ENCODE measurements around the gene C16orf86. TPM values are rescaled to one million over a fixed set of nuclear protein-coding genes. Genes with fewer than 3 reads are reported as not detected.
"Not testable (repeated sequence)": the region's sequence is repeated elsewhere in the genome, so short reads cannot be mapped to it uniquely, and the experiment has no call there.

Gene C16orf86
- total and polyA plus RNA-seq, 2 donors (not counting 1 experiment from before 2014, with no cell fraction given) = 0.73 to 9.2 TPM

- H2AFZ ChIP-seq (ENCODE audit: low read length) = no peak overlapping the region
- H3K4me1 ChIP-seq (ENCODE audit: control insufficient read depth, extremely low read depth, insufficient read depth, low read length) = no peaks in the 10 kb centered on the region
- H3K4me2 ChIP-seq (ENCODE audit: extremely low read depth, insufficient read depth, low read length) = no peak overlapping the region
- no peak overlapping the region for H3K27ac ChIP-seq (ENCODE audit: insufficient read depth, low read length)
- H3K4me3 ChIP-seq (replicated peaks in 1 of 4; ENCODE audit: control extremely low read depth in 1 of 4, insufficient read depth in 1 of 4, low read depth in 3 of 4, low read length in 4 of 4) = no peak overlapping the region
- H4K20me1 ChIP-seq (ENCODE audit: control insufficient read depth, extremely low read depth, insufficient read depth, low read length) = no peaks in the 10 kb centered on the region
- TF ChIP-seq, protein P1, sequence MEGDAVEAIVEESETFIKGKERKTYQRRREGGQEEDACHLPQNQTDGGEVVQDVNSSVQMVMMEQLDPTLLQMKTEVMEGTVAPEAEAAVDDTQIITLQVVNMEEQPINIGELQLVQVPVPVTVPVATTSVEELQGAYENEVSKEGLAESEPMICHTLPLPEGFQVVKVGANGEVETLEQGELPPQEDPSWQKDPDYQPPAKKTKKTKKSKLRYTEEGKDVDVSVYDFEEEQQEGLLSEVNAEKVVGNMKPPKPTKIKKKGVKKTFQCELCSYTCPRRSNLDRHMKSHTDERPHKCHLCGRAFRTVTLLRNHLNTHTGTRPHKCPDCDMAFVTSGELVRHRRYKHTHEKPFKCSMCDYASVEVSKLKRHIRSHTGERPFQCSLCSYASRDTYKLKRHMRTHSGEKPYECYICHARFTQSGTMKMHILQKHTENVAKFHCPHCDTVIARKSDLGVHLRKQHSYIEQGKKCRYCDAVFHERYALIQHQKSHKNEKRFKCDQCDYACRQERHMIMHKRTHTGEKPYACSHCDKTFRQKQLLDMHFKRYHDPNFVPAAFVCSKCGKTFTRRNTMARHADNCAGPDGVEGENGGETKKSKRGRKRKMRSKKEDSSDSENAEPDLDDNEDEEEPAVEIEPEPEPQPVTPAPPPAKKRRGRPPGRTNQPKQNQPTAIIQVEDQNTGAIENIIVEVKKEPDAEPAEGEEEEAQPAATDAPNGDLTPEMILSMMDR (conservative IDR thresholded peaks at IDR 0.05 in 1 of 2, IDR thresholded peaks at IDR 0.05 in 1 of 2; ENCODE audit: low read depth in 1 of 2, low read length in 2 of 2) = no peak
- no peak for TF ChIP-seq EZH2 (IDR thresholded peaks at IDR 0.05; ENCODE audit: low read length, missing control alignments)
- no peak for DNase-seq (ENCODE audit: low read depth in 2 of 2)
- H3K36me3 ChIP-seq (ENCODE audit: control insufficient read depth, insufficient read depth, low read length) = peaks cover 4% of the 10 kb centered on the region
- H3K9ac ChIP-seq (ENCODE audit: insufficient read depth, low read length) = no peak overlapping the region
- no peaks in the 10 kb centered on the region for H3K9me3 ChIP-seq (ENCODE audit: control insufficient read depth, insufficient read depth, low read depth, low read length)
- no peaks in the 10 kb centered on the region for H3K27me3 ChIP-seq (ENCODE audit: control insufficient read depth, insufficient read depth, low read length)
- H3K79me2 ChIP-seq (ENCODE audit: control insufficient read depth, insufficient read depth, low read length) = no peaks in the 10 kb centered on the region
Measured at GRCh38 chr16:67685388-67686112, 18.9 kb downstream of the C16orf86 start.

DNA sequence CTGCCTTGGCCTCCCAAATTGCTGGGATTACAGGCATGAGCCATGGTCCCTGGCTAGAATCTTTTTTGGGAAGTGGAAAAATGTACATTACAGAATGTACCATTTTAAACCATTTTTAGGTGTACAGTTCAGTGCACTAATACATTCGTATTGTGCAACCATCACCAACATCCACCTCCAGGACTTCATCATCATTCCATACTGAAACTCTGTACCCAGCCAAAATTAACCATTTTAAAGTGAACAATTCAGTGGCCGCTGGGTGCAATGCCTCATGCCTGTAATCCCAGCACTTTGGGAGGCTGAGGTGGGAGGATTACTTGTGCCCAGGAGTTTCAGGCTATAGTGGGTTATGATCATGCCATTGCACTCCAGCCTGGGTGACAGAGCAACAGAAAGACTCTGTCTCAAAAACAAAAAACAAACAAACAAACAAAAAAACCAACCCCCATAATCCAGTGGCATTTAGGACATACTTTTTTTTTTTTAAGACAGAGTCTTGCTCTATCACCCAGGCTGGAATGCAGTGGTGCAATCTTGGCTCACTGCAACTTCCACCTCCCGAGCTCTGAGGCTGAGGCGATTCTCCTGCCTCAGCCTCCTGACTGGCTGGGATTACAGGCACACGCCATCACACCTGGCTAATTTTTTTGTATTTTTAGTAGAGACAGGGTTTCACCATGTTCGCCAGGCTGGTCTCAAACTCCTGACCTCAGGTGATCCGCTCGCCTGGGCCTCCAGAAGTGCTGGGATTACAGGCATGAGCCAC is 27.1 kb downstream of the C16orf86 start:
- not testable (repeated sequence) for H3K79me2 ChIP-seq (ENCODE audit: control insufficient read depth, insufficient read depth, low read length); H3K27ac ChIP-seq (ENCODE audit: insufficient read depth, low read length); H3K4me2 ChIP-seq (ENCODE audit: extremely low read depth, insufficient read depth, low read length); DNase-seq (ENCODE audit: low read depth in 2 of 2); H3K4me3 ChIP-seq (replicated peaks in 1 of 4; ENCODE audit: control extremely low read depth in 1 of 4, insufficient read depth in 1 of 4, low read depth in 3 of 4, low read length in 4 of 4); H3K4me1 ChIP-seq (ENCODE audit: control insufficient read depth, extremely low read depth, insufficient read depth, low read length); H3K9me3 ChIP-seq (ENCODE audit: control insufficient read depth, insufficient read depth, low read depth, low read length); H3K27me3 ChIP-seq (ENCODE audit: control insufficient read depth, insufficient read depth, low read length); H4K20me1 ChIP-seq (ENCODE audit: control insufficient read depth, extremely low read depth, insufficient read depth, low read length); H3K9ac ChIP-seq (ENCODE audit: insufficient read depth, low read length); H3K36me3 ChIP-seq (ENCODE audit: control insufficient read depth, insufficient read depth, low read length); H2AFZ ChIP-seq (ENCODE audit: low read length)

DNA sequence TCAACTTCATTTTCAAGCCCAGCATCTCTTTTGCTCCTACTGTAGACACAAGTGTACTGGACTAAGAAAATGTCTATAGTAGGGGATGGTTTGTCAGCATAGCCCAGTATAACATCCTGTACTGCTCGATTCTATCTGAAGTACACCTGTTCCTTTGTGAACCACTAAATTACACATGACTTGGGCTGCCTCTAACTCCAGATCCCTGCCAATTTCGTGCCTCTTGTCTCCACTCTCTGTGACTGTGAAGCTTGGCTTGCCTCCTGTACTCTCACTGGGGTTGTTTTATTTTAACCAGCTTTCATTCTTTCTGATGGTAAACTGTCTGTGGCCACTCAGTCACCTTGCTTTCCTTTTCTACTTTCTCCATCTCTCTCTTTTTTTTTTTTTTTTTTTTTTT is 28.0 kb downstream of the C16orf86 start:
- no peak for TF ChIP-seq EZH2 (IDR thresholded peaks at IDR 0.05; ENCODE audit: low read length, missing control alignments)
- TF ChIP-seq, protein P1 (conservative IDR thresholded peaks at IDR 0.05 in 1 of 2, IDR thresholded peaks at IDR 0.05 in 1 of 2; ENCODE audit: low read depth in 1 of 2, low read length in 2 of 2) = no peak
- Histone ChIP-seq H4K20me1 (ENCODE audit: control insufficient read depth, extremely low read depth, insufficient read depth, low read length) (no peaks in the 10 kb centered on the region), H3K27ac (ENCODE audit: insufficient read depth, low read length) (no peak overlapping the region), H3K79me2 (ENCODE audit: control insufficient read depth, insufficient read depth, low read length) (no peaks in the 10 kb centered on the region), H3K4me3 (replicated peaks in 1 of 4; ENCODE audit: control extremely low read depth in 1 of 4, insufficient read depth in 1 of 4, low read depth in 3 of 4, low read length in 4 of 4) (no peak overlapping the region), H3K36me3 (ENCODE audit: control insufficient read depth, insufficient read depth, low read length) (no peaks in the 10 kb centered on the region), H3K9me3 (ENCODE audit: control insufficient read depth, insufficient read depth, low read depth, low read length) (no peaks in the 10 kb centered on the region), H3K4me1 (ENCODE audit: control insufficient read depth, extremely low read depth, insufficient read depth, low read length) (no peaks in the 10 kb centered on the region), H2AFZ (ENCODE audit: low read length) (no peak overlapping the region), H3K4me2 (ENCODE audit: extremely low read depth, insufficient read depth, low read length) (no peak overlapping the region), H3K27me3 (ENCODE audit: control insufficient read depth, insufficient read depth, low read length) (no peaks in the 10 kb centered on the region), H3K9ac (ENCODE audit: insufficient read depth, low read length) (no peak overlapping the region)
- no peak for DNase-seq (ENCODE audit: low read depth in 2 of 2)

All from fibroblast of lung (primary cell).